Measurements from ENCODE around the gene SCAANT1. TPM values are rescaled to one million over a fixed set of nuclear protein-coding genes. Genes with fewer than 3 reads are reported as not detected.

The SCAANT1 gene
- total and polyA plus RNA-seq, 2 of the 8 experiments (the other 6 are each of a cell fraction or from before 2014, with no cell fraction given): not detected

GRCh38 chr3:63936925-63937324, 24.7 kb upstream of the SCAANT1 start:
- Histone ChIP-seq H3K9me3 (ENCODE audit: insufficient read depth in 2 of 2, low read depth in 1 of 2, low read length in 1 of 2) (no peaks in the 10 kb centered on the region), H3K36me3 (ENCODE audit: control insufficient read depth in 2 of 4, insufficient read depth in 4 of 4, low read length in 3 of 4) (no peaks in the 10 kb centered on the region), H2BK12ac (ENCODE audit: low read depth, low read length) (no peak overlapping the region), H3K14ac (ENCODE audit: insufficient read length) (no peak overlapping the region), H3K9ac (replicated peaks in 1 of 4; ENCODE audit: extremely low read depth in 1 of 4, low read depth in 3 of 4, low read length in 3 of 4) (no peak overlapping the region; a peak in 1 of 7 replicates), H2AK5ac (ENCODE audit: low read depth, low read length) (no peak overlapping the region), H3K18ac (ENCODE audit: extremely low read depth, low read length) (no peak overlapping the region), H2BK120ac (replicated peaks; ENCODE audit: low read depth, low read length) (no peak overlapping the region), H4K8ac (ENCODE audit: extremely low read depth, insufficient read depth, low read length) (no peak overlapping the region), H3K4me1 (replicated peaks in 1 of 4; ENCODE audit: control insufficient read depth in 3 of 4, insufficient read depth in 4 of 4, low read length in 3 of 4) (peaks cover 0 to 7% (median 6%) of the 10 kb centered on the region in 4 experiments; a peak in 3 of 7 replicates), H4K20me1 (replicated peaks in 1 of 2; ENCODE audit: control insufficient read depth in 1 of 2, insufficient read depth in 2 of 2, low read length in 2 of 2) (peaks cover 2% of the 10 kb centered on the region in 2 experiments), H2BK20ac (ENCODE audit: low read length) (no peak overlapping the region), H3K23me2 (ENCODE audit: low read depth, low read length) (no peaks in the 10 kb centered on the region), H4K91ac (replicated peaks; ENCODE audit: insufficient read length, low read length) (no peak overlapping the region), H3K4ac (replicated peaks; ENCODE audit: insufficient read length, low read depth, low read length) (no peak overlapping the region), H3K79me1 (ENCODE audit: low read depth, low read length) (no peaks in the 10 kb centered on the region), H3K4me2 (ENCODE audit: insufficient read depth in 1 of 2, low read depth in 2 of 2, low read length in 2 of 2) (no peak overlapping the region), H2BK5ac (ENCODE audit: low read depth, low read length) (no peak overlapping the region), H2AFZ (ENCODE audit: low read length) (no peak overlapping the region), H3K56ac (replicated peaks; ENCODE audit: insufficient read length, low read depth, low read length) (no peak overlapping the region), H3K79me2 (ENCODE audit: control insufficient read depth in 1 of 2, insufficient read depth in 2 of 2, low read length in 2 of 2) (peaks cover 0 to 14% of the 10 kb centered on the region in 2 experiments; a peak in 2 of 4 replicates), H2BK15ac (ENCODE audit: low read length) (no peak overlapping the region), H3K27ac (ENCODE audit: low read depth, low read length) (no peak overlapping the region), H4K5ac (ENCODE audit: insufficient read length, low read depth, low read length) (no peak overlapping the region), H3K27me3 (replicated peaks in 1 of 4; ENCODE audit: control insufficient read depth in 3 of 4, extremely low read depth in 1 of 4, insufficient read depth in 3 of 4, low read length in 3 of 4) (no peaks in the 10 kb centered on the region), H3K23ac (ENCODE audit: insufficient read length) (no peak overlapping the region), H3K4me3 (ENCODE audit: extremely low read depth in 1 of 4, insufficient read depth in 2 of 4, low read depth in 3 of 4, low read length in 4 of 4) (no peak overlapping the region)
- FAIRE-seq (no peak), DNase-seq (ENCODE audit: low read depth in 1 of 2, low spot score in 2 of 2) (no peak)
- CTCF ChIA-PET (ENCODE audit: partially characterized antibody): interaction anchor here (1.2 to 1.7 kb wide), 2 partner anchors 32 to 52 kb away, joined by 4 to 5 read pairs; no protein-coding TSS in a partner anchor
- no peak for TF ChIP-seq RAD21 (IDR thresholded peaks at IDR 0.05 in 1 of 2, conservative IDR thresholded peaks at IDR 0.05 in 1 of 2; ENCODE audit: low read depth in 2 of 2, low read length in 2 of 2)
- no peak for TF ChIP-seq CREB1 (IDR thresholded peaks at IDR 0.05)
- WGBS, 2 experiments (ENCODE audit: extremely low coverage in 1 of 2, insufficient coverage in 1 of 2, insufficient read length in 1 of 2, insufficient replicate concordance in 2 of 2, low coverage in 1 of 2, low lambda C conversion rate in 2 of 2, missing lambda C conversion rate in 1 of 2): 91% methylated on average over 4 of the region's 4 CpGs; no CpG with 5 or more reads in 1 of the 2 experiments
- POLR2A ChIA-PET (ENCODE audit: partially characterized antibody): interaction anchor here (1.1 to 1.7 kb wide), 2 partner anchors 12 to 25 kb away, joined by 3 to 5 read pairs; partner anchors contain the start of gene SCAANT1
